GM21825 (cell line): ENCODE results near the gene NHLRC4.

ENCODE experiments used
- ATAC-seq: cut with Tn5 transposase; IDR thresholded peaks from one replicate; pipeline ENCODE4 v1.9.1; 2021; ENCODE audit warnings: mild to moderate bottlenecking, moderate library complexity; ENCODE audit not compliant: unreplicated experiment

The NHLRC4 gene

GRCh38 chr16:565419-566330 lies 1.1 kb upstream of the NHLRC4 start:
- no peak for ATAC-seq

GRCh38 chr16:567373-568256 lies 810 bp downstream of the NHLRC4 start:
- no peak for ATAC-seq

GRCh38 chr16:568401-569258 lies 1.8 kb downstream of the NHLRC4 start:
- no peak for ATAC-seq

GRCh38 chr16:569445-570254 lies 2.8 kb downstream of the NHLRC4 start, which contains the start of gene PIGQ:
Gene PIGQ (plus strand): TSS chr16:569968. CDS start chr16:574075, 4,107 bp downstream.
- peak; percentile 40 for ATAC-seq

- no peak for ATAC-seq
Observed at GRCh38 chr16:572865-573650, 6.3 kb downstream of the NHLRC4 start.

GRCh38 chr16:574021-574760 lies 7.4 kb downstream of the NHLRC4 start:
- no peak for ATAC-seq

- no peak for ATAC-seq
Observed at GRCh38 chr16:575354-576196, 8.8 kb downstream of the NHLRC4 start.

GRCh38 chr16:576197-576822 lies 9.5 kb downstream of the NHLRC4 start:
- no peak for ATAC-seq

- ATAC-seq = no peak
Observed at GRCh38 chr16:576823-577201, 10.0 kb downstream of the NHLRC4 start.

GRCh38 chr16:577796-578195 lies 11.0 kb downstream of the NHLRC4 start:
- no peak for ATAC-seq

- ATAC-seq = no peak
Observed at GRCh38 chr16:578232-578869, 11.5 kb downstream of the NHLRC4 start.

GRCh38 chr16:578870-579405 lies 12.1 kb downstream of the NHLRC4 start:
- no peak for ATAC-seq

GRCh38 chr16:580141-580945 lies 13.5 kb downstream of the NHLRC4 start:
- ATAC-seq = no peak

GRCh38 chr16:580946-581498 lies 14.2 kb downstream of the NHLRC4 start:
- no peak for ATAC-seq

GRCh38 chr16:582218-582613 lies 15.4 kb downstream of the NHLRC4 start:
- ATAC-seq = no peak
